ENCODE measurements around the gene NUDT3.
A peak's percentile ranks its signal among the peaks of the same experiment; 100 is the strongest.
"Not testable (repeated sequence)": the region's sequence is repeated elsewhere in the genome, so short reads cannot be mapped to it uniquely, and the experiment has no call there.

Gene NUDT3

DNA sequence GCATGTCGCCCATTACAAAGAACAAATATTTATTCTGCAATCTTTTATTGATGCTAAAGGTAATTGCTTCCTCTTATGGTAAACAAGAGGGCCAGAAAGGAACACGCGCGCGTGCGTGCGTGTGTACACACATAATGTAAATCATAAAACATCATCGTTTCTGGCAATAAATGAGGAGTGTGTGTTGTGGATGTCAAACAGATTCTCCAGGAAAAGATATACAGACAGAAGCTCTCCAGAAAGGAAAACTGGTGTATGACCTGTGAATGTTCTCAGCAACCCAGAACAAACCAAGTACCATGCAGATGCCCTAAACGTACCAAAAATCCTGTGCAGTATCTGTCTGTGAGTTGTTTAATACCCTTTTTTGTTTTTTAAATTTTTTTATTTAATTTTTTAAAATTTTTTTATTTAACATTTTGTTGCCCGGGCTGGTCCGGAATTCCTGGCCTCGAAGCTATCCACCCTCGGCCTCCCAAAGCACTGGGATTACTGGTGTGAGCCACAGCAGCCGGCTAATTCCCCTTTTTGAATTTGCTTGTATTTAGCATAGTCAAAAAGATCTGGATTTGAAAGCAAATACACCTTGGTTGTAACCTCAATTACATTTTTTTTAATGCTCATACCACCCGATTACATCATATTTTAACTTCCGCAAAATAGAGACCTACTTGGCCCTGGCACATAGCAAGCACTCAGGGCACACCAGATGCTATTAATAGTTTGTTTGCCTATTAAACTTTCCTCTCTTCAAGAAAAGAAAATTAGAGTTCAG lies 909 bp upstream of the NUDT3 start:
- no peak for DNase-seq (ENCODE audit: extremely low read depth in 1 of 2, low read depth in 1 of 2)

DNA sequence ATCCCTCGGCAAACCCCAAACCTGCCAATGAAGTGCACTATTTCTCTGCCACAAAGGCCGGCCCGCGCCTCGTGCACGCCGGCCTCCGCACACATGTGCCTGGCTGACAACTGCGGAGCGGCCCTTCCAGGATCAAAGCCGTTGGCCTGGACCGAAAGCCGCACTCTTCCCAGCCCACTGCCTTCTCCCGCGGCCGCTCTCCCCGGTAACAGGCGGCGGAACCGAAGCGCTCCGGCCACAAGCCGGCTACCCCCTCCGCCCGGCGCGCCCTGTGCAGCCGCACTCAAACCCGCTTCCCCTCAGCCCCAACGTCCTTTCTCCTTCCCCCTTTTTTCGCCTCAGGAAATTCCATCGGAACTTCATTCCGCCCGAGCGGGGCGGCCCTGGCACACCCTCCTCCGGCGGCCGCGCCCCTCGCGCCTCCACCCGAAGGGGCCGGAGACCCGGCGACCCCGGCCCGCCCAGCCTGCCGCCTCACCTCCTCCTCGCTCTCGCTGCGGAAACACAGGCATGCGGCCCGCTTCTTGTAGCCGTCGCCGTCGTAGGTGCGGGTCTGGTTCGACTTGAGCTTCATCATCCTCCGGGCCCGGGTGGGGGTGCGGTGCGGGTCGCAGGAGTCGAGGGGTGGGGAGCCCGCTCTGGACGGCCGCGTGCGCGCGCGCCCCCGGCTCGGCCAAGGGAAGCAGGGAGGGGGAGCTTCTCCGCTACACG lies 528 bp downstream of the NUDT3 start:
- DNase-seq (ENCODE audit: extremely low read depth in 1 of 2, low read depth in 1 of 2), result peak in 1 of 2 donors; percentile 29

DNA sequence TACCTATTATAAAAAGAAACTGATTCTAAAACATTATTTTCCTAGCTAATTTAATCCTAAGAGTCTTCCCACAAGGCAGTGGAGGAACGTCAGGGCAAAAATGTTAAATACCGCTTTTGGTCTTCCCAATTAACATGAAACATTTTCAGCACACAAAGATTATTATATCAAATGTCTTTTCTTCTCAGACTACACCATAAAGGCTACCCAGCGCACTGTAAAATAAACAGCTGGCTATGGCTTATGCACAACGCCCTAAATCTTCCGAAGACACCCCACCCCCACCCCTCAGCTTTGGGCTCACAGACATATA lies 1.0 kb downstream of the NUDT3 start:
- DNase-seq (ENCODE audit: extremely low read depth in 1 of 2, low read depth in 1 of 2), result no peak

DNA sequence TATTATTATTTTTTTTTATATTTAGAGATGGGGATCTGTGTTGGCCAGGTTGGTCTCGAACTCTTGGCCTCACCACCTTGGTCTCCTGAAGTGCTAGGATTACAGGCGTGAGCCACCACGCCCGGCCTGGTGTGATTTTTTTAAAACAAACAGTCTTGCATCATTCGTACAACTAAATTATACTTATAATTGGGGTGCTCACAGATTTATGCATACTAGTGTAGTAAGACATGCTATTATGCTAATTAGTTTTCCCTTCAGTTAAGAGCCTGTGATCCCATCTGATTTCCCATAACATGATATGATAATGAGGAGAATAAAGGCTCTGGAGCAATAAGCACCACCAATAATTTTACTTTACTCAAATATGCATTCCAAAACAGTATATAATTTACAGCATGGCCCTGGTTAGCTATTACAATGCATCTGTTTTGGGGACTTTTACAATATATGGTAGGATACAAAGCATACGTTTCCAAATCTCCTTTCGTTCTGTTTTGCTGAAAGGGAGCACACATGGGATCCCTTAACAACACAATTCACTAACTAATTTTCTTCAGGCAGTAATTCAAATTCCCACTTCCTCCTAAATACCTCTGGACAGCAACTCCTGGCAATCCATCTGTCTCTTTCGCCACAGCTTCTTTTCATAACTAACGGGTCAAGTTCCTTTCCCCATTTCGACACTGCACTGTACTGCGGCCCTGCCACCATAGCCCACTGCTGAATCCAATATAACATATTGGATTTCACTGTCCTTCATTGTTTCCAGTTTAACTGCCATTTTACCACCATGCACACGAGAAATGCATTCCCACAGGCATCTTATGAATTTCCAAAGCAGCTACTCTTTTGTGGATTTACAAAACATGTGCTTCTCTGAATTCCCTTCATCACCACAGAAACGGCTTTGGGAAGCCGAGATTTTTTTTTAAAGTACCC lies 1.7 kb downstream of the NUDT3 start:
- DNase-seq (ENCODE audit: extremely low read depth in 1 of 2, low read depth in 1 of 2), result no peak

DNA sequence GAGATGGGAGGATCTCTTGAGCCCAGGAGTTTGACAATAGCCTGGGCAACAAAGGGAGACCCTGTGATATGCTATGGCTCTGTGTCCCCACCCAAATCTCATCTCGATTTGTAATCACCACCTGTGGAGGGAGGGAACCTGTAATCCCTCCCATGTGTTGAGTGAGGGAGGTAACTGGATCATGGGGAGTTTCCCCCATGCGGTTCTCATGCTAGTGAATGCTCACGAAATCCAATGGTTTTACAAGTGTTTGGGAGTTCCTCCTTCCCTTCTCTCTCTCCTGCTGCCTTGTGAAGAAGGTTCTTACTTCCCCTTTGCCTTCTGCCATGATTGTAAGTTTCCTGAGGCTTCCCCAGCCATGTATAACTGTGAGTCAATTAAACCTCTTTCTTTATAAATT lies 3.4 kb downstream of the NUDT3 start:
- no peak for DNase-seq (ENCODE audit: extremely low read depth in 1 of 2, low read depth in 1 of 2)

DNA sequence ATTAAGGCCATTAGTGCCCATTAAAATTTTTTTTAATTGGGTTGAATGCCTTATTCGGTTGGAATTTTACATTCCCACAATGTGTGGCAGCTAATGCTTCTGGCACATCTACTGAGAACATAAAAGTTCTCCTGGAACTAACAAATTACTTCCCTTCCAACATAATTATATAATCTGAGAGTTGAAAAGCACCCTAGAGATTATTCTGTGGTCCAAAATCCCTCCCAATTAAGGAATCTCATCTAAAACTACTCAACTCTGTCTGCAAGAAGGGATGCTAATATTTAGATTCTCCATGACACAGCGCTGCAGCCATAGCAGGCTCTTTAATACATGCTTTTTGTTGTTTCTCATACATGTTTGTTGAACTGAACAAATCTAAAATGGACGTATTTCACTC lies 4.0 kb downstream of the NUDT3 start:
- no peak for DNase-seq (ENCODE audit: extremely low read depth in 1 of 2, low read depth in 1 of 2)

DNA sequence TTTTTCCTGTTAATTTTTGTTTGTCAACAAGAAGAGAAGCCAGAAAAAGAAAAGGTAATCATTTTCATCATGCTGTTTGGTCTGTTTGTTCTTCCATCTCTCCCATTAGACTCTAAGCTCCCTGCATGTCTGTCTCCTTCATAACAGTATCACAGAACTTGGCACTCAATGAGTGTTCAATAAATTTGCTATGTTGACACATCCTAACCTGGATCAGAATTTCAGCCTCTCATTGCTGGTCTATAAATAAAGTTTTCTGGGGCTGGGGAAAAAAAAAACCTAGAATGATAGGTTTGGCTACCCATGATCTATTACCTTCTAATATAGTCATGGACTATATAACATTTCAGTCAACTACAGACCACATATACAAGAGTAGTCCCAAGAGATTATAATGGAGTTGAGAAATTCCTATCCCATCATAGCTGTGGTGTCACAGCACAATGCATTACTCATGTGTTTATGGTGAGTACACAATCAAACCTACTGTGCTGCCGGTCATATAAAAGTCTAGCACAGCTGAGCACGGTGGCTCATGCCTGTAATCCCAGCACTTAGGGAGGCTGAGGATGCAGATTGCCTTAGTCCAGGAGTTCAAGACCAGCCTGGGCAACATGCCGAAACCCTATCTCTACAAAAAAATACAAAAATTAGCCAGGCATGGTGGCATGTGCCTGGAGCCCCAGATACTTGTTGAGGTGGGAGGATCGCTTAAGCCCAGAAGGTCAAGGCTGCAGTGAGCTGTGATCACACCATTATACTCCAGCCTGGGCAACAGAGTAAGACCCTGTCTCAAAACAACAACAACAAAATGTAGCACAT lies 5.9 kb downstream of the NUDT3 start:
- DNase-seq (ENCODE audit: extremely low read depth in 1 of 2, low read depth in 1 of 2), result no peak

DNA sequence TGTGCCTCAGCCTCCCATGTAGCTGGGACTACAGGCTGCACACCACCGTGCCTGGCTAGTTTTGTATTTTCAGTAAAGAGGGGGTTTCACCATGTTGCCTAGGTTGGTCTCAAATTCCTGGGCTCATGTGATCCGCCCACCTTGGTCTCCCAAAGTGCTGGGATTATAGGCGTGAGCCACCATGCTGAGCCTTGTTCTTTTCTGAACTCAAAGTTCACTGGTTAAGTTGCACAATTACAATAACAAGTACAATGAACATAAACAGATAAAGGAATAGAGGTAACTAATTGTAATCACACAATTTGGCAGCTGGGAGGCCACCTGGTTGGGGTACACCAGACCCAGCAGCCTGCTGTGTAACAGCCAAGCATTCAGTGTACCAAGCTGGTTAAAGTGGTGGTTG lies 6.7 kb downstream of the NUDT3 start:
- no peak for DNase-seq (ENCODE audit: extremely low read depth in 1 of 2, low read depth in 1 of 2)

DNA sequence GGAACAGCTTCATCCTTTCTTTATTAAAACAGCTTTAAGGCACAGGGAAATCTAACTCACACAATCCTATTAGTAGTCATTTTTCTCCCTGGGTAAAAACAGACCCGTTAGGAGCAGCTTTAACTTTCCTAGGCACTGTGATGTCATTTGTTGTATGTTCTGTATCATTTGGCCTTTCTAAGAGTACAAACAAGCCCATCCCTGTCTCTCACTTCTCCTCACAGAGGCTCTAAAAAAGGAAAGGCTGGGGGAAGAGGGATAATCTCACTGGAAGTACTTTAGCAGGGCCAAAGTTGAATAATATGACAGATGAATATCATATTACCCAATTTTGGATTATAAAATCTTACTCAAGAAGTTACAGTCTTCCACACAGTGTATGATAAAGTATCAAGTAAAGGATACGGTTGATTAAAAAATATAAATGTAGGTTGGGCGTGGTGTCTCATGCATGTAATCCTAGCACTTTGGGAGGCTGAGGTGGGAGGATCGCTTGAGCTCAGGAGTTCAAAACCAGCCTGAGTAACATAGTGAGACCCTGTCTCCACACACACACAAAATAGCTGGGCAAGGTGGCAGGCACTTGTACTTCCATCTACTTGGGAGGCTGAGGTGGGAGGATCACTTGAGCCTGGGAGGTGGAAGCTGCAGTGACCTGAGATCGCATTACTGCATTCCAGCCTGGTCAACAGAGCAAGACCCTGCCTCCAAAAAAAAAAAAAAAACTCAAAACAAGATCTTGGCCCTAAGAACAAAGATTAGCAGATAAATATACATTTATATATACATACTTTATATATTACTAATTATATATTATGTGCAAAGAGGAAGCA lies 7.9 kb downstream of the NUDT3 start:
- DNase-seq (ENCODE audit: extremely low read depth in 1 of 2, low read depth in 1 of 2), result no peak

DNA sequence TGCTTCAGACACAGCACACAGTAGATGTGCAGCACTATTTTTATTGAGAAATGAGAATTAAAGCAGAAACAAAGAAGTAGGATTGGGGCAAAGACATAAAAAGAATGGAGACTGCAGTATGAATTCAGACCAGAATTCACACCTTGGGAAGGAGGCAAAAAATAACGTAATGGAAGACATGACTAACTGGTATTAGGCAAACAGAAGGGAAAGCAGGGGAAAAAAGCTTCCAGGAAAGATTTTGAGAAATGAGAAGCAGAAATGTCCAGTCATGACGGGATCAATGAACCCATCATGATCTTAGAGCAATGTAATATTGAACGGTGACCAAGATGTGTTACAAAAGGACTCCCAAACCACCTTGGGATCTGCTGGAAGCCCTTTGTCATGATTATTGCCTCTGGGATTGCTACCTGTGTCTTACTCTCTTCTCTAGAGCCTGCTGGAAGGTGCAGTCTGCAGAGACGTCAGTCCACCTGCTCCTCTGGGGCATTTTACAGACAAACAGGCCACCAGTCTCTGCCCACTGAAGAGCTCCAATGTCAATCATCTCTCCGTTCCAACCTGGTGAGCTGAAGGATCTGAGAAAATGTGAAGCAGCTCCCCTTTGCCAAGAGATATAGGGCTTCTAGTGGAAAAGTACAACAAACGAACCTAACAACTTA lies 8.7 kb downstream of the NUDT3 start:
- DNase-seq (ENCODE audit: extremely low read depth in 1 of 2, low read depth in 1 of 2), result no peak

DNA sequence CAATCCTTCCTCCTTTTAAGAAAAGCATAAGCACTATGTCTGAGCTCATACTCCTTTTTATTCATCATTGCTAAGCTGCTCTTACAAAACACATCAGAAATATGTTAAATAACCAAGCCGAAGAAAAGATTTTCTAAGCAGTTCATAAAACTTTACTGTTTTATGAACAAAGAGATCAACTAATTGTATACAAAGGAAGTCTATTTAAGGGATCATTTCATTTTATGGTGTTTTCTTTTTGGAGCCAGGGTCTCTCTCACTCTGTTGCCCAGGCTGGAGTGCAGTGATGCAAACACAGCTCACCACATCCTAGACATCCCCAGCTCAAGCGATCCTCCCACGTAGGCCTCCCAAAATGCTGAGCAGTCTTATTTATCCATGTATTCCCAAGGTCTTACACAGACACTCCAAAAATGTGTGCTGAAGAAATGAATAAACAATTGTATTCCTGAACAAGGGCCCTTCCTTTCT lies 9.3 kb downstream of the NUDT3 start:
- no peak for DNase-seq (ENCODE audit: extremely low read depth in 1 of 2, low read depth in 1 of 2)

DNA sequence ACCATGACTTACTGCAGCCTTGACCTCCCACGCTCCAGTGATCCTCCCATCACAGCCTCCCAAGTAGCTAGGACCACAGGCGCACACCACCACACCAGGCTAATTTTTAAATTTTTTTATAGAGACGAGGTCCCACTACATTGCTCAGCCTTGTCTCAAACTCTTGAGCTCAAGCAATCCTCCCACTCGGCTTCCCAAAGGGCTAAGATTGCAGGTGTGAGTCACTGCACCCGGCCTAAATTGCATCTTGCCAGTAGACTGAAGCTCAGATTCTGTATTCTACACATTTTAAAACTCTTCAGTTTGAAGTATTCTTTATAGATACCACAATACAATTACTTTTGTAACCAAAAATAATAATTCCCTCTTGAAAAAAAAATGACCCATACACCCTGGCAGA lies 11.4 kb downstream of the NUDT3 start:
- no peak for DNase-seq (ENCODE audit: extremely low read depth in 1 of 2, low read depth in 1 of 2)

DNA sequence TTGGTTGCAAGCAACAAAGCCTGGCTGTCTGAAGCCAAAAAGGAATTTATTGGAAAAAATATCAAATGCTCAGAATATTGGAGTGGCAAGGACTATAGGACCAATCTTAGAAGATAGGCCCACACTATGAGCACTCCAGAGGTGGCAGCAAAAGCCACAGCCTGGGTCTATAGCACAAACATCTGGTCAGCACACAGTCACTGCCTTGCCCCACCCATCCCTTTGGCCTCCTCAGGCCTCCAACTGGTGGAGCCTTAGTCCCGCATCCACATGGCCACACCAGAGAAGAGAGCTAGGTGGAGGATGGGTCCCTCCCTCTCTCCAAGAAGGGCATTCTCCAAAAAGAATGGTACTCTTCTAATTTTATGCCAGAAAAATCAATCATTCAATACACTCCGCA lies 14.0 kb downstream of the NUDT3 start:
- DNase-seq (ENCODE audit: extremely low read depth in 1 of 2, low read depth in 1 of 2), result no peak

DNA sequence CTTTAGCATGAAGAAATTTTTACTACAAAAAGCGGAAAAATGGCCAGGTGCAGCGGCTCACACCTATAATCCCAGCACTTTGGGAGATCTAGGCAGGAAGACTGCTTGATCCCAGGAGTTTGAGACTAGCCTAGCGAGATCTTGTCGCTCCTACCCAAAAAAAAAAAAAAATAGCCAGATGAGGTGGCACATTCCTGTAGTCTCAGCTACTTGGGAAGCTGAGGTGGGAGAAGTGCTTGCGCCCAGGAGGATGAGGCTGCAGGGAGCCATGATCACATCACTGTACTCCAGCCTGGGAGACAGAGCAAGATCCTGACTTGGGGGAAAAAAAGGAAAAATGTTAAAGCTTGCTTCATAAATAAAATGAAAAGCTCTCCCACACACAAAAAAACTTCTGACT lies 14.5 kb downstream of the NUDT3 start:
- DNase-seq (ENCODE audit: extremely low read depth in 1 of 2, low read depth in 1 of 2), result no peak

DNA sequence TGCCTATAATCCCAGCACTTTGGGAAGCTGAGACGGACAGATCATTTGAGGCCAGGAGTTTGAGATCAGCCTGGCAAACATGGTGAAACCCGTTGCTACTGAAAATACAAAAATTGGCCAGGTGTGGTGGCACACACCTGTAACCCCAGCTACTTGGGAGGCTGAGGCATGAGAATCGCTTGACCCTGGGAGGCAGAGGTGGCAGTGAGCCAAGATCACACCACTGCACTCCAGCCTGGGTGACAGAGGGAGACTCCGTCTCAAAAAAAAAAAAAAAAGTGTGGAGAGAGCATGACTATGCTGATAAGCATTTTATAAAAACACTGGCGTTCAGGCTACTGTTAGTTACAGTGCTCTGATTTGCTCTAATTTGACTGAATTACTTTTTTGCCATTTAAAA lies 14.9 kb downstream of the NUDT3 start:
- not testable (repeated sequence) for DNase-seq (ENCODE audit: extremely low read depth in 1 of 2, low read depth in 1 of 2)

DNA sequence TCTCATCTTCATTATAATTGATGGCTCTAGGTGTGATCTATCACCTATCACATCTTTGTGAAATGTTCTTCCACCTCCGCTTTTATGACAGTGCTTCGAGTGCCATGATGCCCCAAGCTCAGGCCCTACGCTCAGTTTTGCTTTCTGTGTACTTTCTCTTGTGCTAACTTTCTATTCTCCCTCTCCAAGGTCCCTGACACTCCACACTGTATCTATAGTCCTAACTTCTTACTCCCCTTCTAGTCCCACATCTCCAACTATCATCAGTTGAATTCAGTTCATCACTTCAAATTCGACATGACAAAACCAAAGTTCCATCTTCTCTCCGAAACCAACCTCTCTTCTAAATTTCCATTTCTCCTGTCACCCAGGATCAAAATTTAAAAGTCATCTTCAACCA lies 16.6 kb downstream of the NUDT3 start:
- no peak for DNase-seq (ENCODE audit: extremely low read depth in 1 of 2, low read depth in 1 of 2)

DNA sequence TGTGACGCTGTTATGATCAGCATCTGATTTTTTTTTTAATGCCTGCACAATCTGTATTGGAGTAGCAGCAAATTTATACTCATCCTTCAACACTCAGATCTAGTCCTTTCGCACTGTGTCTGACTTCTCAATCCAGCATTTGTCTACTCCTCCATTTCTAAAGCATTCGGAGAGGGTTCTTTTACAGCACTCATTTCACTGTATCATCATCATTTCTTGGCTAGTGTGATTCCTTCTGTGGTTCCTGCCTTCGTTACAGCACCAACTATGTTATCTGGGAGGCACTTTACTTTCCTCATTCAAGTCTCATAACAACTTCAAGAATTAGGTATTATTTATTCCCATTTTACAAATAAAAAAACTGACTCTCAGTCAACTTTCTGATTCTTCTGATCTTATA lies 18.0 kb downstream of the NUDT3 start:
- DNase-seq (ENCODE audit: extremely low read depth in 1 of 2, low read depth in 1 of 2), result no peak

DNA sequence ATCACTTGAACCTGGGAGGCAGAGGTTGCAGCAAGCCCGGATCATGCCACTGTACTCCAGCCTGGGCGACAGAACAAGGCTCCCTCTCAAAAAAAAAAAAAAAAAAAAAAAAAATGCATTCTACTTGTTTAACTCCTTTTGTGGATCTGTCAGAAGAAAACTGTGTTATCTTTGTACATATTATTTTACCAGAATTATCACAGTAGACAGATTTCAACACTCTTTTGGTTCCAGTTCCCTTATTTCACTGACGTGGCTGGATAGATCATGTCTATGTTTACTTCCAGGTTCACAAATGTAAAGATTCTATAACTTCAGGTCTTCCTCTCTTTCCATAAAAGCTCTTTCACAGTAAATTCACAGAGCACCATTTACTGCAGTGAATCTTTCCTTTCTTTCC lies 18.4 kb downstream of the NUDT3 start:
- no peak for DNase-seq (ENCODE audit: extremely low read depth in 1 of 2, low read depth in 1 of 2)

DNA sequence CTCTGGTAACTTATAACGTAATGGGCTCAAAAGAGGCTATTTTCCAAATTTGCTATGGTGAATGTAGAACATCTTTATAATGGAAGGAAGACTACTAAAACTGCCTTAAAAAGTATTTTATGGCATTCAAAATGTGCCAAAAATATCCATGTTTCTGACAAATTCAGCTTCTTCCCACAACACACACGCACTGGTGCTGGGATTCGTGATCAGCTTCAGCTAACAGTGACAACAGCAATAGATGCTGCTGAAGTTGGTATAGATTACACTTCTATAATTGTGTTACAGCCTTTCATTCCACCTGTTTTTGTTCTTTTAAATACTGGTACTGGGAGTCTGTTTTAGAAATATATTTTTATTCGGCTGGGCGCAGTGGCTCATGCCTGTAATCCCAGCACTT lies 19.0 kb downstream of the NUDT3 start:
- DNase-seq (ENCODE audit: extremely low read depth in 1 of 2, low read depth in 1 of 2), result no peak
